ENCODE data around the gene ALK. TPM values are rescaled to one million over a fixed set of nuclear protein-coding genes. Genes with fewer than 3 reads are reported as not detected.

Gene ALK
- total RNA-seq, 1 donor: under 0.01 TPM

DNA sequence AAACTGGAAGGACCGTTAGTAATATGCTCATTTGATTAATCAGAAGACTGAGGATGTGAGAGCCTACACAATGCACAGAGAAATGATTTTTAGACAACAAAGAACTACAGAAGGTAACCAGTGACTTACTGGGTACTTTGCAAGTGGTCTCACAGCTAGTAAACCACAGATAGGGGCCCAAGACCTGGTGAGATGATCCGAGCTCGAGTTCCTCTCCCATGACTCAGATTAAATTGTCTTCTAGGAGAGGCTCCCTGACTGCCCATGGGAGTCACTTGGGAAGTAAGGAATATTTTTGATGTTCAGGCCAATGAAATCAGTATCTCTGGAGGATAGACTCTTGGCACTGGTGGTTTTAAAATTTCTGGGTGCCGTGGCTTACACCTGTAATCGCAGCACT, 586.0 kb downstream of the ALK start:
- Histone ChIP-seq H3K27me3 (ENCODE audit: insufficient read depth, low read length) (peaks cover 2% of the 10 kb centered on the region), H3K27ac (ENCODE audit: low read depth, low read length) (no peak overlapping the region), H3K9me3 (ENCODE audit: low read depth, low read length) (no peaks in the 10 kb centered on the region), H3K4me1 (ENCODE audit: insufficient read depth, low read length) (no peaks in the 10 kb centered on the region), H3K36me3 (ENCODE audit: insufficient read depth, low read length) (no peaks in the 10 kb centered on the region), H3K4me3 (ENCODE audit: insufficient read depth, low read length) (no peak overlapping the region), H3K4me2 (ENCODE audit: insufficient read depth, low read length) (no peak overlapping the region), H2AFZ (ENCODE audit: low read length) (no peak overlapping the region), H3K79me2 (ENCODE audit: insufficient read depth, low read length) (no peaks in the 10 kb centered on the region), H4K20me1 (ENCODE audit: insufficient read depth, low read length) (no peaks in the 10 kb centered on the region)
- no peak for DNase-seq (ENCODE audit: insufficient read length, low spot score, missing footprints)
- TF ChIP-seq, protein P1, sequence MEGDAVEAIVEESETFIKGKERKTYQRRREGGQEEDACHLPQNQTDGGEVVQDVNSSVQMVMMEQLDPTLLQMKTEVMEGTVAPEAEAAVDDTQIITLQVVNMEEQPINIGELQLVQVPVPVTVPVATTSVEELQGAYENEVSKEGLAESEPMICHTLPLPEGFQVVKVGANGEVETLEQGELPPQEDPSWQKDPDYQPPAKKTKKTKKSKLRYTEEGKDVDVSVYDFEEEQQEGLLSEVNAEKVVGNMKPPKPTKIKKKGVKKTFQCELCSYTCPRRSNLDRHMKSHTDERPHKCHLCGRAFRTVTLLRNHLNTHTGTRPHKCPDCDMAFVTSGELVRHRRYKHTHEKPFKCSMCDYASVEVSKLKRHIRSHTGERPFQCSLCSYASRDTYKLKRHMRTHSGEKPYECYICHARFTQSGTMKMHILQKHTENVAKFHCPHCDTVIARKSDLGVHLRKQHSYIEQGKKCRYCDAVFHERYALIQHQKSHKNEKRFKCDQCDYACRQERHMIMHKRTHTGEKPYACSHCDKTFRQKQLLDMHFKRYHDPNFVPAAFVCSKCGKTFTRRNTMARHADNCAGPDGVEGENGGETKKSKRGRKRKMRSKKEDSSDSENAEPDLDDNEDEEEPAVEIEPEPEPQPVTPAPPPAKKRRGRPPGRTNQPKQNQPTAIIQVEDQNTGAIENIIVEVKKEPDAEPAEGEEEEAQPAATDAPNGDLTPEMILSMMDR (IDR thresholded peaks at IDR 0.05; ENCODE audit: extremely low read depth, low read depth, low read length): no peak

DNA sequence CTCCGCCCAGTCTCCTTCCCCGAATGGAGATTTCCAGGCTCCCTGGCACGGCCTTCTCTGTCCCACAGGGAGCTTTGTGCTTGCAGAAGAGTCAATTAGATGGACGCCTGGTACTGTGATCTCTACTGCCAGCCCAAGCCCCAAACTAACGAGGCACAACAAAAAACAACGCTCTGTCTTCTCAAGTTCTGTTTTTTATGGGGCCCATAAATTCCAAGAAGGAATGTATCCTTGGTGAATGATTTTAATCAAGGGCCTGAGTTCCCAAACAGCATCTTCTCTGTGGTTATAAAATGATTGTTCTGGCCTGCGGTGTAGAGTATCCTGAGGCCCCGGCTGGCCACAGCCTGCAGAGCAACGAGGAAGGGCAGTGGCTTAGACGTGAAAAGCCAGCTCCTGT, 586.7 kb downstream of the ALK start:
- Histone ChIP-seq H4K20me1 (ENCODE audit: insufficient read depth, low read length) (no peaks in the 10 kb centered on the region), H3K4me3 (ENCODE audit: insufficient read depth, low read length) (no peak overlapping the region), H3K4me2 (ENCODE audit: insufficient read depth, low read length) (no peak overlapping the region), H3K27me3 (ENCODE audit: insufficient read depth, low read length) (peaks cover 2% of the 10 kb centered on the region), H3K9me3 (ENCODE audit: low read depth, low read length) (no peaks in the 10 kb centered on the region), H3K36me3 (ENCODE audit: insufficient read depth, low read length) (no peaks in the 10 kb centered on the region), H3K27ac (ENCODE audit: low read depth, low read length) (no peak overlapping the region), H2AFZ (ENCODE audit: low read length) (no peak overlapping the region), H3K4me1 (ENCODE audit: insufficient read depth, low read length) (no peaks in the 10 kb centered on the region), H3K79me2 (ENCODE audit: insufficient read depth, low read length) (no peaks in the 10 kb centered on the region)
- TF ChIP-seq, protein P1 (IDR thresholded peaks at IDR 0.05; ENCODE audit: extremely low read depth, low read depth, low read length): no peak
- DNase-seq (ENCODE audit: insufficient read length, low spot score, missing footprints): no peak

DNA sequence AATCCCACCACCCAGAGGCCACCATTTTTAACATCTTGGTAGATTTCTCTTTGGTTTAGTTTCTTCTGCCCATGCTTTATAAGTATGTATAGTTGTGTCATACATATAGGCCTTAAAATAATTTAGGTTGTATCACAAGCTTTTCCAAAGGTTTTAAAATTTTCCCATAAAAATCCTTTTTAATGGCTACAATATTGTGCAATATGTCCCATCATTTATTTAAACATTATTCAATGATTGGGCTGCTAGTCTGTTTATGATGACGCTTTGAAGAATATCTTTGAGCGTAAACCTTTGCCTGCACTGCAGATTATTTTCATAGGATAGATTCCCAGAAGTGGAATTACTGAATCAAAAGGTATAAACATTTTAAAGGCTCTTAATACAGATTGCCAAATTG, 588.8 kb downstream of the ALK start:
- Histone ChIP-seq H3K4me1 (ENCODE audit: insufficient read depth, low read length) (no peaks in the 10 kb centered on the region), H3K27me3 (ENCODE audit: insufficient read depth, low read length) (peaks cover 2% of the 10 kb centered on the region), H3K9me3 (ENCODE audit: low read depth, low read length) (no peaks in the 10 kb centered on the region), H3K4me3 (ENCODE audit: insufficient read depth, low read length) (no peak overlapping the region), H2AFZ (ENCODE audit: low read length) (no peak overlapping the region), H3K27ac (ENCODE audit: low read depth, low read length) (no peak overlapping the region), H3K4me2 (ENCODE audit: insufficient read depth, low read length) (no peak overlapping the region), H3K36me3 (ENCODE audit: insufficient read depth, low read length) (no peaks in the 10 kb centered on the region), H4K20me1 (ENCODE audit: insufficient read depth, low read length) (no peaks in the 10 kb centered on the region), H3K79me2 (ENCODE audit: insufficient read depth, low read length) (no peaks in the 10 kb centered on the region)
- DNase-seq (ENCODE audit: insufficient read length, low spot score, missing footprints): no peak
- TF ChIP-seq, protein P1 (IDR thresholded peaks at IDR 0.05; ENCODE audit: extremely low read depth, low read depth, low read length): no peak

DNA sequence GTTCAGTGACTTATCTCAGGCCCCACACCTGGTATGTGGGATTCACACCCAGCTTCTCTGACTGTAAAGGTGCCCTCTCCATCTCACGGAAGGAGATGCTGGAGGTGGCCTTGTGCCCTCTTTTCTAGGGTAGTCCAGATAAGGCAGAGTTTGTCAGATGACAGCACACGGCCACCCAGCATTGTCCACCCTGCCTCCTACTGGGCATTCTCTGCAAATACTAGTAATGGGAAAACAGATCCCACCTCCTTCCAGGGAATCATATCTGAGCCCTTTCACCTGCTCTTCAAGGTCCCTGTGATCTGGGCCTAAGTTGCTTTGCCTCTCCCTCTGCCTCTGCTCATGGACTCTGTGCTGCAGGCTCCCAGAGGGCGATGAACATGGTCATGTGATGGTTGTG, 591.5 kb downstream of the ALK start:
- H3K36me3 ChIP-seq (ENCODE audit: insufficient read depth, low read length): no peaks in the 10 kb centered on the region
- no peaks in the 10 kb centered on the region for H3K79me2 ChIP-seq (ENCODE audit: insufficient read depth, low read length)
- H2AFZ ChIP-seq (ENCODE audit: low read length): no peak overlapping the region
- no peaks in the 10 kb centered on the region for H3K9me3 ChIP-seq (ENCODE audit: low read depth, low read length)
- H3K4me1 ChIP-seq (ENCODE audit: insufficient read depth, low read length): no peaks in the 10 kb centered on the region
- no peaks in the 10 kb centered on the region for H4K20me1 ChIP-seq (ENCODE audit: insufficient read depth, low read length)
- DNase-seq (ENCODE audit: insufficient read length, low spot score, missing footprints): no peak
- no peak overlapping the region for H3K27ac ChIP-seq (ENCODE audit: low read depth, low read length)
- H3K4me3 ChIP-seq (ENCODE audit: insufficient read depth, low read length): no peak overlapping the region
- H3K27me3 ChIP-seq (ENCODE audit: insufficient read depth, low read length): peaks cover 2% of the 10 kb centered on the region
- H3K4me2 ChIP-seq (ENCODE audit: insufficient read depth, low read length): no peak overlapping the region
- TF ChIP-seq, protein P1 (IDR thresholded peaks at IDR 0.05; ENCODE audit: extremely low read depth, low read depth, low read length): peak; percentile 27

Measured in osteoblast (primary cell).